Measurements from ENCODE around the gene ZNF28. TPM values are rescaled to one million over a fixed set of nuclear protein-coding genes. Genes with fewer than 3 reads are reported as not detected.
"Not testable (repeated sequence)": the region's sequence is repeated elsewhere in the genome, so short reads cannot be mapped to it uniquely, and the experiment has no call there.

The ZNF28 gene
- total RNA-seq, 1 donor from 2014 or later, result 78.0 TPM

GRCh38 chr19:52786464-52787354, 34.7 kb downstream of the ZNF28 start, which contains the start of gene ZNF600:
Gene ZNF600, minus strand, starts transcription at chr19:52786791. Its CDS starts 7,903 bp downstream, at chr19:52778888.
- TF ChIP-seq, protein P1, sequence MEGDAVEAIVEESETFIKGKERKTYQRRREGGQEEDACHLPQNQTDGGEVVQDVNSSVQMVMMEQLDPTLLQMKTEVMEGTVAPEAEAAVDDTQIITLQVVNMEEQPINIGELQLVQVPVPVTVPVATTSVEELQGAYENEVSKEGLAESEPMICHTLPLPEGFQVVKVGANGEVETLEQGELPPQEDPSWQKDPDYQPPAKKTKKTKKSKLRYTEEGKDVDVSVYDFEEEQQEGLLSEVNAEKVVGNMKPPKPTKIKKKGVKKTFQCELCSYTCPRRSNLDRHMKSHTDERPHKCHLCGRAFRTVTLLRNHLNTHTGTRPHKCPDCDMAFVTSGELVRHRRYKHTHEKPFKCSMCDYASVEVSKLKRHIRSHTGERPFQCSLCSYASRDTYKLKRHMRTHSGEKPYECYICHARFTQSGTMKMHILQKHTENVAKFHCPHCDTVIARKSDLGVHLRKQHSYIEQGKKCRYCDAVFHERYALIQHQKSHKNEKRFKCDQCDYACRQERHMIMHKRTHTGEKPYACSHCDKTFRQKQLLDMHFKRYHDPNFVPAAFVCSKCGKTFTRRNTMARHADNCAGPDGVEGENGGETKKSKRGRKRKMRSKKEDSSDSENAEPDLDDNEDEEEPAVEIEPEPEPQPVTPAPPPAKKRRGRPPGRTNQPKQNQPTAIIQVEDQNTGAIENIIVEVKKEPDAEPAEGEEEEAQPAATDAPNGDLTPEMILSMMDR (IDR thresholded peaks at IDR 0.05), result peak; percentile 19 to 40 (median 38)
- not testable (repeated sequence) for H3K9me3 ChIP-seq, H3K27me3 ChIP-seq, H3K36me3 ChIP-seq, H3K4me1 ChIP-seq
- H3K4me3 ChIP-seq, result peak within 1 kb of the TSS; percentile 48 to 84
- intact Hi-C loops (cut with DNase I), result loop anchor here (2.0 to 10.0 kb wide), 3 partner anchors 52 to 158 kb away; partner anchors contain the start of genes ZNF468 and ZNF611
- H3K27ac ChIP-seq, result peak within 1 kb of the TSS; percentile 79 to 85
- peak; percentile 77 to 95 for DNase-seq (ENCODE audit: low spot score in 2 of 2)

- DNase-seq (ENCODE audit: low spot score in 2 of 2), result no peak
- peak overlapping the region; percentile 79 to 85 for H3K27ac ChIP-seq
- intact Hi-C loops (cut with DNase I), result loop anchor here (2.0 to 10.0 kb wide), 3 partner anchors 51 to 159 kb away; partner anchors contain the start of genes ZNF468 and ZNF611
- TF ChIP-seq, protein P1 (IDR thresholded peaks at IDR 0.05), result no peak
- H3K4me1 ChIP-seq, result no peaks in the 10 kb centered on the region
- H3K36me3 ChIP-seq, result peaks cover 0 to 8% of the 10 kb centered on the region in 2 donors
- H3K9me3 ChIP-seq, result no peaks in the 10 kb centered on the region
- H3K27me3 ChIP-seq, result no peaks in the 10 kb centered on the region
- H3K4me3 ChIP-seq, result peak overlapping the region; percentile 48 to 84
These were observed 35.4 kb downstream of the ZNF28 start for GRCh38 chr19:52786078-52786463.

GRCh38 chr19:52785506-52785905, 35.9 kb downstream of the ZNF28 start:
- H3K4me1 ChIP-seq, result no peaks in the 10 kb centered on the region
- peaks cover 0 to 13% of the 10 kb centered on the region in 2 donors for H3K36me3 ChIP-seq
- no peaks in the 10 kb centered on the region for H3K9me3 ChIP-seq
- no peaks in the 10 kb centered on the region for H3K27me3 ChIP-seq
- TF ChIP-seq, protein P1 (IDR thresholded peaks at IDR 0.05), result no peak
- DNase-seq (ENCODE audit: low spot score in 2 of 2), result no peak
- peak overlapping the region; percentile 48 to 84 for H3K4me3 ChIP-seq
- intact Hi-C loops (cut with DNase I), result loop anchor here (5.0 to 10.0 kb wide), 2 partner anchors 72 to 159 kb away; partner anchors contain the start of gene ZNF468
- peak overlapping the region; percentile 79 to 85 for H3K27ac ChIP-seq

DNA sequence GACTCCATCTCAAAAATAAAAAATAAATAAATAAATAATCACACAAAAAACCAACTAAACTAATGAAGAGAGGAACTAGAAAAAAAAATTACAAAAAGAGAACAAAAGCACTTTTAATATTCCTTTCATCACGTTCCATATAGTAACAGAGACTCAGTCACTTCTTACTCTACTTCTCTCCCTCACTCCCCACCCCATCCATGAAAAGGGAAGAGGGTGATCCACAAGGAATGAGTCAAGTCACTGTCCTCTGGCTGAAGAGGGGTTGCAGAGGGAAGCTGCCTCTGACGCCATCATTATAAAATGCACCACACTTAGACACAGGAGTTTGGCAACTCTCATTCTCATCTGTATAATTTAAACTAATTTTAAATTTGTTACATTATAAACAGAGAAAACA, 38.6 kb downstream of the ZNF28 start:
- not testable (repeated sequence) for H3K27me3 ChIP-seq; H3K27ac ChIP-seq; H3K4me1 ChIP-seq; H3K9me3 ChIP-seq; H3K4me3 ChIP-seq; DNase-seq (ENCODE audit: low spot score in 2 of 2)
- intact Hi-C loops (cut with DNase I), result loop anchor here (10.0 kb wide), 1 partner anchor 162 kb away; no protein-coding TSS in a partner anchor
- peaks cover 2 to 33% of the 10 kb centered on the region in 2 donors for H3K36me3 ChIP-seq

- TF ChIP-seq, protein P1 (IDR thresholded peaks at IDR 0.05), result no peak
- Histone ChIP-seq H3K27me3 (no peaks in the 10 kb centered on the region), H3K36me3 (peaks cover 25 to 71% of the 10 kb centered on the region in 2 donors), H3K27ac (no peak overlapping the region), H3K4me1 (no peaks in the 10 kb centered on the region), H3K4me3 (no peak overlapping the region), H3K9me3 (peaks cover 0 to 6% of the 10 kb centered on the region in 2 donors)
- intact Hi-C loops (cut with DNase I), result no loop called here
- no peak for DNase-seq (ENCODE audit: low spot score in 2 of 2)
These were observed 42.6 kb downstream of the ZNF28 start for GRCh38 chr19:52778811-52779210.

DNA sequence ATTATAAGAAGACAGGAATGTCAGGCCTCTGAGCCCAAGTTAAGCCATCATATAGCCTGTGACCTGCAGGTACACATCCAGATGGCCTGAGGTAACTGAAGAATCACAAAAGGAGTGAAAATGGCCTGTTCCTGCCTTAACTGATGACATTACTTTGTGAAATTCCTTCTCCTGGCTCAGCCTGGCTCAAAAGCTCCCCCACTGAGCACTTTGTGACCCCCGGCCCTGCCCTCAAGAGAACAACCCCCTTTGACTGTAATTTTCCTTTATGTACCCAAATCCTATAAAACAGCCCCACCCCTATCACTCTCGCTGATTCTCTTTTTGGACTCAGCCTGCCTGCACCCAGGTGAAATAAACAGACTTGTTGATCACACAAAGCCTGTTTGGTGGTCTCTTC, 65.0 kb downstream of the ZNF28 start:
- DNase-seq (ENCODE audit: low spot score in 2 of 2); H3K9me3 ChIP-seq; H3K4me1 ChIP-seq; H3K27me3 ChIP-seq; H3K36me3 ChIP-seq; H3K27ac ChIP-seq; H3K4me3 ChIP-seq; intact Hi-C loops (cut with DNase I): not testable (repeated sequence)

Measured in ascending aorta (tissue), 2 donors.